Ovary (tissue), 9 donors: ENCODE measurements around the gene CSTB. TPM values are rescaled to one million over a fixed set of nuclear protein-coding genes. Genes with fewer than 3 reads are reported as not detected.

Experiments used
- DNase-seq, 5 donors: peaks; one replicate each; pipeline ENCODE4 v3.0.0-alpha.2; 2019 to 2020
- H3K27ac ChIP-seq, 2 donors: fragments of 200-600 bp; one replicate each; pipeline versions ENCODE4 v1.5.1 to v1.8.0; 2019 to 2022
- H3K27me3 ChIP-seq: fragments of 200-600 bp; one replicate; pipeline ENCODE4 v1.8.0; 2022
- H3K36me3 ChIP-seq: fragments of 200-600 bp; sonication (generic); one replicate; pipeline ENCODE4 v1.5.1; 2019
- H3K4me1 ChIP-seq: one replicate; pipeline ENCODE4 v1.8.1; 2013; ENCODE audit warnings: mild to moderate bottlenecking, moderate library complexity; ENCODE audit not compliant: insufficient read depth
- H3K4me3 ChIP-seq: fragments of 200-600 bp; sonication (generic); one replicate; pipeline ENCODE4 v1.5.1; 2017
- H3K9me3 ChIP-seq, 2 donors: fragments of 200-600 bp in 1 of 2; sonication (generic) in 1 of 2; one replicate each; pipeline versions ENCODE4 v1.5.1 to v1.8.1; 2013 to 2019; ENCODE audit warnings: mild to moderate bottlenecking in 1 of 2, moderate library complexity in 1 of 2
- CTCF ChIP-seq, 3 donors: fragments of 450-650 bp in 2 of 3; fragments of 200-600 bp in 1 of 3; IDR thresholded peaks; one replicate each; pipeline versions ENCODE4 v1.5.1 to v1.8.0; 2016 to 2022; ENCODE audit warnings: antibody characterized with exemption in 3 of 3, mild to moderate bottlenecking in 1 of 3
- EP300 ChIP-seq: sonication (generic); formaldehyde crosslinking; IDR thresholded peaks from one replicate; pipeline ENCODE4 v1.6.1; 2017; ENCODE audit warnings: antibody characterized with exemption
- POLR2A ChIP-seq: fragments of 450-650 bp; IDR thresholded peaks from one replicate; pipeline ENCODE4 v1.6.1; 2017; ENCODE audit warnings: antibody characterized with exemption, mild to moderate bottlenecking, moderate library complexity
- WGBS, 3 donors: extraction: QIAGEN DNeasy Blood & Tissue Kit in 1 of 3; methylation state at CpG; one replicate each; pipeline versions ENCODE4 v1.1.5 to v1.1.7; 2013 to 2017; 5-methylcytosine and 5-hydroxymethylcytosine counted together
- intact Hi-C, 4 donors: fragments of 100-400 bp; cut with DNase I; formaldehyde crosslinking; loops; one replicate each; pipeline versions ENCODE4 v1.11.0 to v1.15.1; 2022 to 2023
- polyA plus RNA-seq, 2 donors: library from polyadenylated mRNA; stranded (reverse); fragments of 200-250 nt in 1 of 2; fragments of 350-450 nt in 1 of 2; fragmentation: Illumina TruSeq in 1 of 2; extraction: RNeasy Lipid Tissue Mini Kit (QIAGEN cat#74804) in 1 of 2; gene quantifications; one replicate each; pipeline ENCODE4 v1.2.3, GENCODE V29; 2013 to 2014
- total RNA-seq, 7 donors: library from RNA; depleted of rRNA in 2 of 7; stranded (reverse); fragments of >200 nt in 2 of 7; fragmentation: NEBNext Ultra II Directional in 3 of 7; extraction: Animal tissue kit (Norgen Biotek cat#: 25700) in 3 of 7; gene quantifications; one replicate each; pipeline versions ENCODE4 v1.1.0 to v1.2.4, GENCODE V29; 2016 to 2023
- donor health status: DM: no; HTN: no; CAD: no; lungs with moderate emphysema.
- donor health status: DM: no; HTN: no; CAD: no.
- donor health status: Bipolar disorder and iron deficiency.
- donor health status: DM: yes; HTN: yes; CAD: no.
- donor health status: DM: no; HTN: no; CAD: no.
- donor health status: DM: yes; HTN: yes; CAD: no.

Gene CSTB
- total and polyA plus RNA-seq, 9 donors: 7.2 to 81.8 (median 37.4) TPM

GRCh38 chr21:43814215-43815106, 38.4 kb upstream of the CSTB start:
- TF ChIP-seq CTCF (IDR thresholded peaks at IDR 0.05) (no peak), POLR2A (no peak)
- Histone ChIP-seq H3K4me3 (no peak overlapping the region), H3K27ac (no peak overlapping the region), H3K36me3 (no peaks in the 10 kb centered on the region), H3K27me3 (no peaks in the 10 kb centered on the region), H3K9me3 (no peaks in the 10 kb centered on the region), H3K4me1 (peaks cover 26% of the 10 kb centered on the region)
- WGBS, 3 donors: 51 to 65% (median 60%) methylated on average over 28 of the region's 28 CpGs
- DNase-seq: no peak
- intact Hi-C loops: loop anchor here in 3 of 4 donors (5.0 to 10.0 kb wide), 4 partner anchors 163 to 490 kb away; partner anchors contain the start of gene PFKL (in 1 of the 3)

- Histone ChIP-seq H3K27ac (no peak overlapping the region), H3K36me3 (no peaks in the 10 kb centered on the region), H3K4me3 (no peak overlapping the region), H3K9me3 (no peaks in the 10 kb centered on the region), H3K27me3 (no peaks in the 10 kb centered on the region), H3K4me1 (peaks cover 28% of the 10 kb centered on the region)
- WGBS, 3 donors: 80 to 89% (median 88%) methylated on average over 5 of the region's 5 CpGs
- TF ChIP-seq POLR2A: no peak
- DNase-seq: no peak
- intact Hi-C loops: loop anchor here in 3 of 4 donors (5.0 to 10.0 kb wide), 4 partner anchors 164 to 491 kb away; partner anchors contain the start of gene PFKL (in 1 of the 3)
These were observed 37.5 kb upstream of the CSTB start for GRCh38 chr21:43813656-43813980.

GRCh38 chr21:43812957-43813655, 37.0 kb upstream of the CSTB start:
- H3K4me3 ChIP-seq: no peak overlapping the region
- intact Hi-C loops: loop anchor here in 3 of 4 donors (5.0 to 10.0 kb wide), 4 partner anchors 164 to 492 kb away; partner anchors contain the start of gene PFKL (in 1 of the 3)
- TF ChIP-seq CTCF (IDR thresholded peaks at IDR 0.05) (no peak), EP300 (no peak), POLR2A (no peak)

GRCh38 chr21:43812139-43812821, 36.2 kb upstream of the CSTB start:
- Histone ChIP-seq H3K27ac (peak overlapping the region in 1 of 2 donors; percentile 15), H3K4me1 (peaks cover 28% of the 10 kb centered on the region), H3K36me3 (no peaks in the 10 kb centered on the region), H3K4me3 (no peak overlapping the region), H3K27me3 (no peaks in the 10 kb centered on the region), H3K9me3 (no peaks in the 10 kb centered on the region)
- 49 to 51% (median 50%) methylated on average over 24 to 27 of the region's 27 CpGs for WGBS, 3 donors
- TF ChIP-seq POLR2A (no peak), EP300 (no peak), CTCF (IDR thresholded peaks at IDR 0.05) (no peak)
- DNase-seq: no peak
- intact Hi-C loops: loop anchor here in 3 of 4 donors (5.0 to 10.0 kb wide), 4 partner anchors 165 to 493 kb away; partner anchors contain the start of gene PFKL (in 1 of the 3)

More at GRCh38 chr21:43812957-43813655, 37.0 kb upstream of the CSTB start:
- Histone ChIP-seq H3K27me3 (no peaks in the 10 kb centered on the region), H3K9me3 (no peaks in the 10 kb centered on the region), H3K4me1 (peaks cover 28% of the 10 kb centered on the region), H3K27ac (no peak overlapping the region), H3K36me3 (no peaks in the 10 kb centered on the region)
- DNase-seq: no peak
- WGBS, 3 donors: 85 to 89% (median 86%) methylated on average over 18 to 19 of the region's 19 CpGs
